RWPE1 (cell line): Measurements from ENCODE around the gene RNF187.

Experiments
- CTCF ChIA-PET: fragments of 350-600 bp; sonication (Branson Sonifier 250); formaldehyde crosslinking; extraction: SDS; loops from one replicate; lab custom pipeline; 2021; lab: Yijun Ruan, JAX
- POLR2A ChIA-PET: fragments of 400-600 bp; formaldehyde crosslinking; extraction: SDS; loops from one replicate; lab custom pipeline; 2020; ENCODE audit warnings: antibody characterized with exemption; ENCODE audit not compliant: low non-redundant PET; lab: Yijun Ruan, JAX
- DNase-seq: peaks from one replicate; pipeline ENCODE4 v3.0.0; 2012; ENCODE audit warnings: low spot score
- H3K27ac ChIP-seq: fragments of 450-650 bp; 2 replicates; pipeline ENCODE4 v1.5.1; 2017
- TF ChIP-seq, protein P1 (sequence below): fragments of 450-650 bp; conservative IDR thresholded peaks from 2 replicates; pipeline ENCODE4 v1.5.1; 2017; ENCODE audit warnings: low read depth, mild to moderate bottlenecking

The RNF187 gene

DNA sequence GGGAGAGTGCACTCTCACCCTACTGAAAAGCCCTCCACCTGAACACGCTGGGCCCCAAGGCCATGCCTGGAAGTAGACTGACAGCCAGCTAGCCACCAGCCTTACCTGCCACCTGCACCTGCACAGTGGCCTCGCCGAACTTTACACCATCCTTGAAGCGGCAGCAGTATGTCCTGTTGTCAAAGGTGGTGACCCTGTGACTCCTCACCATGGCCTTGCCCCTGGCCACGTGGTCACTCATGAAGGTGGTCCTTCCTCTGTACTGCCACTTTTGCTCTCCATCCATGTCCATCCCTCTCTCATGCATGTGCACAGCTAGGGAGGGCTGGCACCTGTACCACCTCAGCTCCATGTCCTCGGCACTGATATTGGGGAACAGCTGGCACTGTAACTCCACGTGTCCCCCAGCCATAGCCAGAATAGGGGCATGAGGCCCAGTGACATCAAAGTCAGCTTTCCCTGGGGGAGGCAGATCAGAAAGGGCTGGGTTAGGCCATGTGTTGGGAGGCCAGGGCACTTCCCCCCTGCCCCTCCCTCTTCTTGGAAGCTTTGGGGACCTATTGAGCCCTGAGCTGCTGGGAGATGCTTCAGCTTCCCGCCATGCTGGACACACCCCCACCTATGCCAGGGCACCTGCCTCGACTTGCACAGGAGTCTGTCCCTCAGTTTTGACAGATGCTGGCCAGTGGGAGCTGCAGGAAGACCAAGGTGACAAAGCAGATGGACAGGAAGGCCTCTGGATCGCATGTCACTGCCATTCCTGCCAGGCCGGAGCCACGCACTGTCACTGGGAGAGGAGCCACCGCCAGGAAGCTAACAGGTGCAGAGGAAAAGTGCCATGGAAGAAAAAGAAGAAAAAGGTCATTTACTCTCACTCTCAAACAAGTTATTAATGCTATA lies 24.6 kb downstream of the RNF187 start:
- H3K27ac ChIP-seq: no peak overlapping the region
- TF ChIP-seq, protein P1, sequence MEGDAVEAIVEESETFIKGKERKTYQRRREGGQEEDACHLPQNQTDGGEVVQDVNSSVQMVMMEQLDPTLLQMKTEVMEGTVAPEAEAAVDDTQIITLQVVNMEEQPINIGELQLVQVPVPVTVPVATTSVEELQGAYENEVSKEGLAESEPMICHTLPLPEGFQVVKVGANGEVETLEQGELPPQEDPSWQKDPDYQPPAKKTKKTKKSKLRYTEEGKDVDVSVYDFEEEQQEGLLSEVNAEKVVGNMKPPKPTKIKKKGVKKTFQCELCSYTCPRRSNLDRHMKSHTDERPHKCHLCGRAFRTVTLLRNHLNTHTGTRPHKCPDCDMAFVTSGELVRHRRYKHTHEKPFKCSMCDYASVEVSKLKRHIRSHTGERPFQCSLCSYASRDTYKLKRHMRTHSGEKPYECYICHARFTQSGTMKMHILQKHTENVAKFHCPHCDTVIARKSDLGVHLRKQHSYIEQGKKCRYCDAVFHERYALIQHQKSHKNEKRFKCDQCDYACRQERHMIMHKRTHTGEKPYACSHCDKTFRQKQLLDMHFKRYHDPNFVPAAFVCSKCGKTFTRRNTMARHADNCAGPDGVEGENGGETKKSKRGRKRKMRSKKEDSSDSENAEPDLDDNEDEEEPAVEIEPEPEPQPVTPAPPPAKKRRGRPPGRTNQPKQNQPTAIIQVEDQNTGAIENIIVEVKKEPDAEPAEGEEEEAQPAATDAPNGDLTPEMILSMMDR: no peak
- ChIA-PET POLR2A (no interaction called here), CTCF (interaction anchor here (2.1 kb wide), 1 partner anchor 11 kb away, joined by 16 read pairs; no protein-coding TSS in a partner anchor)
- DNase-seq: no peak

DNA sequence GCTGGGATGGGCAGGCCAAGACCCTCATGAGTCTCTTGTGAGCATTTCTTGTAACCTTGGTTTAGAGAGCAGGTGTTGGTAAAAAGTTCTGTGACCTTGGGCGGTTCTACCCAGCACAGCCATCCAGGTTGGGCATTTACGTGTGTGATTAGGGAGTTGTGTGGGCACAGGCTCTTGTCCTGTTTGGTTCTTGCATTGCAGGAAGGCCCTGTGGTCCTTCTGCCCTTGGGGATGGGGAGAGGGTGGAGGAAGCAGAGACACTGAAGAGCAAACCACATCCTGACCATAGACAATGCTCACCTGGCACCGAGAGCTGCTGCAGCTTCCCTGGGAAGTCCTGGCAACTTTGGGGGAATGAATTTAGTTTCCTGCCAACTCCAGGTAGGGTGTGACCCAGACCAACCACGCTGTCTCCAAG lies 25.6 kb downstream of the RNF187 start:
- no peak overlapping the region for H3K27ac ChIP-seq
- ChIA-PET CTCF (interaction anchor here (0.6 to 2.1 kb wide), 2 partner anchors 12 to 750 kb away, joined by 5 to 16 read pairs; no protein-coding TSS in a partner anchor), POLR2A (no interaction called here)
- no peak for DNase-seq
- TF ChIP-seq, protein P1: no peak

DNA sequence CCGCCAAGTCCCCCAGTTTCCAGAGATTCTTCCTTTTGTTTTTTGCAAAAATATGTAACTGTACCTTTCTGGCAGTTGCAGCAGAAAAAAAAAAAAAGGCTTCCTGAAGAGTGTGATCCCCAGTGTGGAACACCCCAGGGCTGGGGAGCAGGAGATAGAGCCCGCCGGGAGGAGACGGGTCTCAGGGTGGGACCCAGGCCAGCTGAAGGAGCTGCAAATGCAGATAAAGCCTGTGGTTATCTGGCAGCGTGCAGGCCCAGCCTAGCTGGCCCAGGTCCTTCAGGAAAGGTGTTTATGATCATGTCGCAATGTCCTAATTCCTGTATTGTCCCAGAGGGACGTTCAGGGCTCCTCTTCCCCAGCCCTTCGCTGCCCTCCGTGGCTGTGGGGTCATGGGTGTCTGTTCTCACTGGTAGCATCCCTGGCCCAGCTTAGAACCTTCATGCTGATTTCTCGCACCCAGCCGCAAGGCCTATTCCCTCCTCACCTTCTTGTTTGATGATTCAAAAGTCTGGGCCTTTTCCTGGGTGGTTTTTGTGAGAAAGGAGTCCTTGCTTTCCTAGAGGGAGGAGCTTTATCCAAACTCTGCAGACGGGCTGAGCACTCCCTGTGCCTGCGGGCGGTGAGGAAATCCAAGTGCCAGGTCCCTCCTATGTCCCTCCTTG lies 26.2 kb downstream of the RNF187 start:
- POLR2A ChIA-PET: no interaction called here
- DNase-seq: no peak
- CTCF ChIA-PET: interaction anchor here (0.7 to 2.2 kb wide), 4 partner anchors 12 to 373 kb away, joined by 3 to 16 read pairs (median 6); no protein-coding TSS in a partner anchor
- TF ChIP-seq, protein P1: no peak
- no peak overlapping the region for H3K27ac ChIP-seq

DNA sequence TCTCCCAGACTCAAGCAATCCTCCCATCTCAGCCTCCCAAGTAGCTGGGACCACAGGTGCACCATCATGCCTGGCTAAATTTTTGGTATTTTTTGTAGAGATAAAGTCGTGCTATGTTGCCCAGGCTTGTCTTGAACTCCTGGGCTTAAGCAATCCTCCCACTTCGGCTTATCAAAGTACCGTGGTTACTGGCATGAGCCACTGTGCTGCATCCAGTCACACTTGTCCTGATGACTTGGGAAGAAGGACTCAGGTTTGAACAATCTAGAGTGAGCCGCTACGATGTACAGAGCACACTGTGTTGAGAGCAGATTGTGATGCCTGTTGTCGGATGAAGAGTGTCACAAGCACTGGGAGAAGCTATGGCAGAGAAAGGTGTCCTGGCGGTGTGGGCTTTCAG lies 27.2 kb downstream of the RNF187 start:
- H3K27ac ChIP-seq: no peak overlapping the region
- POLR2A ChIA-PET: no interaction called here
- CTCF ChIA-PET: interaction anchor here (0.7 to 2.2 kb wide), 3 partner anchors 14 to 658 kb away, joined by 3 to 9 read pairs (median 3); no protein-coding TSS in a partner anchor
- TF ChIP-seq, protein P1: no peak
- no peak for DNase-seq

DNA sequence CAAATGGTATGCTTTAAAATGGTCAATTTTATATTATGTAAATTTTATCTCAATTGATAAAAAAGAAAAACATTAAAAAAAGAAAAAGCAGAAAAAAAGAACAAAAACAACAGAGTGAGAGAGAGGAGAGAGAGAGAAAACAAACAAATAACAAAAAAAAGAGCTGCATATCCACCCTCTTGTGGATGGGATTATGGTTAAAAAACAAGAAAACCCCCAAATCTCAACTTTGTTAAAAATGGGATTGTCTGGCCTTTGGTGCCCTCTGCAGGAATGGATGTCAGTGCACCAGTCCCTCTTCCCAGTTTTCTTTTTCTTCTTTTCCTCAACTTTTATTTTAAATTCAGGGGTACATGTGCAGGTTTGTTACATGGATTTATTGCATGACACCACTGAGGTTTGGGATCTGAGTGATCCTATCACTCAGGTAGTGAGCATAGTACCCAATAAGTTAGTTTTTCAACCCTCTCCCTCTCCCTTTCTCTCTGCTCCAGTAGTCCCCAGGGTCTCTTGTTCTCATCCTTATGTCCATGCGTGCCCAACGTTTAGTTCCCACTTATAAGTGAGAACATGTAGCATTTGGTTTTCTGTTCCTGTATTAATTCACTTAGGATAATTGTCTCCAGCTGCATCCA lies 28.1 kb downstream of the RNF187 start:
- DNase-seq: peak; percentile 54
- ChIA-PET CTCF (interaction anchor here (2.2 kb wide), 1 partner anchor 15 kb away, joined by 9 read pairs; no protein-coding TSS in a partner anchor), POLR2A (no interaction called here)

More for the DNA sequence above, 28.1 kb downstream of the RNF187 start:
- H3K27ac ChIP-seq: no peak overlapping the region
- TF ChIP-seq, protein P1: peak; percentile 73
